Activated CD4-positive, CD25-positive, alpha-beta regulatory T cell treated with anti-CD3 and anti-CD28 coated beads, Interleukin-2, amount 50 U/mL, for 72 hours (primary cell): Measurements from ENCODE around the gene TMED7.

ENCODE experiments used
- DNase-seq: peaks from one replicate; pipeline ENCODE4 v3.0.0; 2021

TMED7 gene

GRCh38 chr5:115579216-115579615 lies 46.6 kb downstream of the TMED7 start:
- no peak for DNase-seq

GRCh38 chr5:115578657-115579056 lies 47.2 kb downstream of the TMED7 start:
- DNase-seq = no peak

GRCh38 chr5:115577741-115578140 lies 48.1 kb downstream of the TMED7 start:
- DNase-seq = no peak

GRCh38 chr5:115577329-115577728 lies 48.5 kb downstream of the TMED7 start:
- no peak for DNase-seq

- DNase-seq = no peak
These were observed 50.4 kb downstream of the TMED7 start for GRCh38 chr5:115575167-115576070.

GRCh38 chr5:115573133-115573532 lies 52.7 kb downstream of the TMED7 start:
- no peak for DNase-seq

- DNase-seq = no peak
These were observed 54.4 kb downstream of the TMED7 start for GRCh38 chr5:115571441-115571878.

GRCh38 chr5:115568668-115569067 lies 57.2 kb downstream of the TMED7 start:
- no peak for DNase-seq

GRCh38 chr5:115565233-115565632 lies 60.6 kb downstream of the TMED7 start:
- no peak for DNase-seq
